PC-9 (cell line): ENCODE measurements around the gene MTUS2.

ENCODE experiments used
- EZH2 ChIP-seq: fragments of 200-600 bp; sonication (generic); IDR thresholded peaks from 2 replicates; pipeline ENCODE4 v1.8.0; 2017; ENCODE audit warnings: antibody characterized with exemption, low read depth
- TF ChIP-seq, protein P1 (sequence below): fragments of 200-600 bp; sonication (generic); conservative IDR thresholded peaks from 2 replicates; pipeline ENCODE4 v1.6.1; 2017; ENCODE audit warnings: mixed run types, antibody characterized with exemption, mild to moderate bottlenecking, moderate library complexity

DNA sequence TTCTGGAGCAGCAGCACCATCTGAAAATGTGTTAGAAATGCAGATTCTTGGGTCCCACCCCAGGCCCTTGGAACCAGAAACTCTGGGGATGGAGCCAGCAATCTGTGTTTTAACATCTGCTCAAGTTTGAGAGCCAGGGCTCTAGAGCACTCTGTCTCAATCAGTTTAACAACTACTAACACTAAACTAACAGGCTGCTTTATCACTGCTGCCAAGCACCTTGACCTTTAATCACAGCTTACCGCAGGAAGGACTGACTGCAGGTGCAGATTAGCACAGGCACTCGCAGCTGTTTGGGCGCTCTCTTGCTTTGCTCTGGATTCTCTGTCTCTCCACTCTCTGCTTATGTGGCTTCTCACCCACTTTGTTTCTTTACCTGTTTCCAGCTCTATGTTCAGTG is 163.5 kb downstream of the MTUS2 start:
- TF ChIP-seq, protein P1, sequence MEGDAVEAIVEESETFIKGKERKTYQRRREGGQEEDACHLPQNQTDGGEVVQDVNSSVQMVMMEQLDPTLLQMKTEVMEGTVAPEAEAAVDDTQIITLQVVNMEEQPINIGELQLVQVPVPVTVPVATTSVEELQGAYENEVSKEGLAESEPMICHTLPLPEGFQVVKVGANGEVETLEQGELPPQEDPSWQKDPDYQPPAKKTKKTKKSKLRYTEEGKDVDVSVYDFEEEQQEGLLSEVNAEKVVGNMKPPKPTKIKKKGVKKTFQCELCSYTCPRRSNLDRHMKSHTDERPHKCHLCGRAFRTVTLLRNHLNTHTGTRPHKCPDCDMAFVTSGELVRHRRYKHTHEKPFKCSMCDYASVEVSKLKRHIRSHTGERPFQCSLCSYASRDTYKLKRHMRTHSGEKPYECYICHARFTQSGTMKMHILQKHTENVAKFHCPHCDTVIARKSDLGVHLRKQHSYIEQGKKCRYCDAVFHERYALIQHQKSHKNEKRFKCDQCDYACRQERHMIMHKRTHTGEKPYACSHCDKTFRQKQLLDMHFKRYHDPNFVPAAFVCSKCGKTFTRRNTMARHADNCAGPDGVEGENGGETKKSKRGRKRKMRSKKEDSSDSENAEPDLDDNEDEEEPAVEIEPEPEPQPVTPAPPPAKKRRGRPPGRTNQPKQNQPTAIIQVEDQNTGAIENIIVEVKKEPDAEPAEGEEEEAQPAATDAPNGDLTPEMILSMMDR = no peak
- TF ChIP-seq EZH2 = no peak
